ENCODE results near the gene PRSS56. TPM values are rescaled to one million over a fixed set of nuclear protein-coding genes. Genes with fewer than 3 reads are reported as not detected.

Gene PRSS56
- total and polyA plus RNA-seq, 3 donors from 2014 or later, result 0.86 to 1.2 (median 0.87) TPM

- Histone ChIP-seq H3K9me3 (no peaks in the 10 kb centered on the region), H3K4me3 (no peak overlapping the region), H3K36me3 (ENCODE audit: low read depth, missing control alignments) (no peaks in the 10 kb centered on the region), H3K27me3 (no peaks in the 10 kb centered on the region), H3K4me1 (no peaks in the 10 kb centered on the region), H3K27ac (no peak overlapping the region)
- intact Hi-C loops (cut with DNase I; ENCODE audit: low total_unique reads), result no loop called here
- TF ChIP-seq CTCF (IDR thresholded peaks at IDR 0.05) (no peak), POLR2A (IDR thresholded peaks at IDR 0.05) (no peak)
- no peak for DNase-seq
- WGBS, 2 donors, result 71 to 75% methylated on average over 16 to 19 of the region's 19 CpGs
These were observed 21.2 kb downstream of the PRSS56 start for GRCh38 chr2:232541195-232541960.

- WGBS, 2 donors, result 50 to 53% methylated on average over 7 to 9 of the region's 9 CpGs
- DNase-seq, result no peak
- TF ChIP-seq POLR2A (IDR thresholded peaks at IDR 0.05), result no peak
- TF ChIP-seq CTCF (IDR thresholded peaks at IDR 0.05), result no peak
- no peaks in the 10 kb centered on the region for H3K27me3 ChIP-seq
- no peak overlapping the region for H3K27ac ChIP-seq
- H3K4me1 ChIP-seq, result no peaks in the 10 kb centered on the region
- no peak overlapping the region for H3K4me3 ChIP-seq
- H3K9me3 ChIP-seq, result no peaks in the 10 kb centered on the region
- no peaks in the 10 kb centered on the region for H3K36me3 ChIP-seq (ENCODE audit: low read depth, missing control alignments)
- intact Hi-C loops (cut with DNase I; ENCODE audit: low total_unique reads), result no loop called here
These were observed 21.9 kb downstream of the PRSS56 start for GRCh38 chr2:232541961-232542714.

GRCh38 chr2:232542715-232543467 is 22.7 kb downstream of the PRSS56 start:
- DNase-seq, result no peak
- intact Hi-C loops (cut with DNase I; ENCODE audit: low total_unique reads), result no loop called here
- Histone ChIP-seq H3K27ac (no peak overlapping the region), H3K4me1 (no peaks in the 10 kb centered on the region), H3K36me3 (ENCODE audit: low read depth, missing control alignments) (no peaks in the 10 kb centered on the region), H3K27me3 (no peaks in the 10 kb centered on the region), H3K9me3 (no peaks in the 10 kb centered on the region), H3K4me3 (no peak overlapping the region)
- WGBS, 2 donors, result 85 to 87% methylated on average over 20 of the region's 20 CpGs
- TF ChIP-seq CTCF (IDR thresholded peaks at IDR 0.05) (no peak), POLR2A (IDR thresholded peaks at IDR 0.05) (no peak)

- intact Hi-C loops (cut with DNase I; ENCODE audit: low total_unique reads), result no loop called here
- H3K27me3 ChIP-seq, result no peaks in the 10 kb centered on the region
- DNase-seq, result no peak
- H3K4me3 ChIP-seq, result no peak overlapping the region
- no peaks in the 10 kb centered on the region for H3K4me1 ChIP-seq
- H3K27ac ChIP-seq, result no peak overlapping the region
- WGBS, 2 donors, result 88 to 93% methylated on average over 14 of the region's 14 CpGs
- no peaks in the 10 kb centered on the region for H3K9me3 ChIP-seq
- no peak for TF ChIP-seq CTCF (IDR thresholded peaks at IDR 0.05)
- no peak for TF ChIP-seq POLR2A (IDR thresholded peaks at IDR 0.05)
- no peaks in the 10 kb centered on the region for H3K36me3 ChIP-seq (ENCODE audit: low read depth, missing control alignments)
These were observed 23.3 kb downstream of the PRSS56 start for GRCh38 chr2:232543491-232543890.

All from testis (tissue), 3 donors.